CD8-positive, alpha-beta memory T cell (primary cell): ENCODE results near the gene IBTK. TPM values are rescaled to one million over a fixed set of nuclear protein-coding genes. Genes with fewer than 3 reads are reported as not detected.
"Not testable (repeated sequence)": the region's sequence is repeated elsewhere in the genome, so short reads cannot be mapped to it uniquely, and the experiment has no call there.

Source experiments
- CTCF ChIA-PET: fragments of 350-600 bp; sonication (Branson Sonifier 250); formaldehyde crosslinking; loops from one replicate; lab custom pipeline; 2021; ENCODE audit warnings: antibody characterized with exemption; lab: Charles Lee
- POLR2A ChIA-PET: fragments of 350-600 bp; sonication (Branson Sonifier 250); formaldehyde crosslinking; loops from one replicate; lab custom pipeline; 2021; ENCODE audit warnings: antibody characterized with exemption; lab: Charles Lee
- DNase-seq, 5 donors: peaks; one replicate each; pipeline versions ENCODE4 v3.0.0 to v3.0.0-alpha.2; 2020 to 2022; ENCODE audit warnings: mixed read lengths in 1 of 5
- H3K27ac ChIP-seq: one replicate; pipeline ENCODE4 v1.7.0; 2013; ENCODE audit warnings: low read depth, mild to moderate bottlenecking, low read length, moderate library complexity
- H3K27me3 ChIP-seq: 2 replicates; pipeline ENCODE4 v1.7.0; 2013; ENCODE audit warnings: low read length, mild to moderate bottlenecking; ENCODE audit not compliant: insufficient read depth, poor library complexity, severe bottlenecking
- H3K36me3 ChIP-seq: 2 replicates; pipeline ENCODE4 v1.7.0; 2013; ENCODE audit warnings: mild to moderate bottlenecking, low read length, moderate library complexity; ENCODE audit not compliant: insufficient read depth
- H3K4me1 ChIP-seq: 2 replicates; pipeline ENCODE4 v1.7.0; 2013; ENCODE audit warnings: mild to moderate bottlenecking, low read length, moderate library complexity; ENCODE audit not compliant: insufficient read depth
- H3K4me3 ChIP-seq: 2 replicates; pipeline ENCODE4 v1.7.0; 2013; ENCODE audit warnings: mild to moderate bottlenecking, low read length
- H3K9me3 ChIP-seq: 2 replicates; pipeline ENCODE4 v1.7.0; 2013; ENCODE audit warnings: mild to moderate bottlenecking, low read length
- H3K27ac Mint-ChIP-seq, 8 donors: one replicate each; pipeline ENCODE4 v1.8.0; 2020 to 2021; ENCODE audit warnings: mixed read lengths in 8 of 8, mild to moderate bottlenecking in 6 of 8, inconsistent platforms in 3 of 8, moderate library complexity in 3 of 8
- H3K27me3 Mint-ChIP-seq, 2 donors: one replicate each; pipeline ENCODE4 v1.8.0; 2020 to 2021; ENCODE audit warnings: mixed read lengths in 2 of 2, mild to moderate bottlenecking in 1 of 2, moderate library complexity in 1 of 2
- H3K36me3 Mint-ChIP-seq, 3 donors: one replicate each; pipeline ENCODE4 v1.8.0; 2020 to 2021; ENCODE audit warnings: mixed read lengths in 3 of 3, inconsistent platforms in 1 of 3, mild to moderate bottlenecking in 1 of 3
- H3K4me1 Mint-ChIP-seq, 3 donors: one replicate each; pipeline ENCODE4 v1.8.0; 2020 to 2021; ENCODE audit warnings: mixed read lengths in 3 of 3, inconsistent platforms in 1 of 3, mild to moderate bottlenecking in 1 of 3
- H3K4me3 Mint-ChIP-seq, 7 donors: one replicate each; pipeline ENCODE4 v1.8.0; 2020 to 2021; ENCODE audit warnings: mixed read lengths in 7 of 7, mild to moderate bottlenecking in 6 of 7, moderate library complexity in 4 of 7, inconsistent platforms in 2 of 7
- H3K9me3 Mint-ChIP-seq, 5 donors: one replicate each; pipeline ENCODE4 v1.8.0; 2020 to 2022; ENCODE audit warnings: mixed read lengths in 5 of 5, mild to moderate bottlenecking in 3 of 5, moderate library complexity in 2 of 5, inconsistent platforms in 1 of 5
- polyA plus RNA-seq: library from polyadenylated mRNA; unstranded; fragments of 300-500 nt; fragmentation: Illumina TruSeq; gene quantifications from one replicate; pipeline ENCODE4 v1.2.3, GENCODE V29; 2021
- total RNA-seq, 2 experiments: library from RNA; stranded (reverse); gene quantifications; one replicate each; pipeline ENCODE4 v1.2.3, GENCODE V29; 2021

IBTK gene
- total and polyA plus RNA-seq, 3 experiments from 2014 or later, result 20.3 to 26.6 (median 24.2) TPM

- Mint-ChIP-seq H3K36me3 (peaks cover 18 to 38% (median 28%) of the 10 kb centered on the region in 3 donors), H3K4me3 (no peak overlapping the region), H3K9me3 (peaks cover 0 to 5% (median 0%) of the 10 kb centered on the region in 5 donors), H3K27me3 (no peaks in the 10 kb centered on the region), H3K4me1 (no peaks in the 10 kb centered on the region), H3K27ac (no peak overlapping the region)
- CTCF ChIA-PET, result no interaction called here
- Histone ChIP-seq H3K27ac (no peak overlapping the region), H3K4me3 (no peak overlapping the region), H3K27me3 (no peaks in the 10 kb centered on the region), H3K36me3 (peaks cover 3% of the 10 kb centered on the region), H3K9me3 (no peaks in the 10 kb centered on the region), H3K4me1 (no peaks in the 10 kb centered on the region)
- no peak for DNase-seq
- POLR2A ChIA-PET, result no interaction called here
These were observed 81.1 kb downstream of the IBTK start for GRCh38 chr6:82166493-82166892.

GRCh38 chr6:82160255-82160990 lies 87.1 kb downstream of the IBTK start:
- peaks cover 0 to 9% (median under 1%) of the 10 kb centered on the region in 5 donors for H3K9me3 Mint-ChIP-seq
- Histone ChIP-seq H3K4me1 (no peaks in the 10 kb centered on the region), H3K4me3 (no peak overlapping the region), H3K36me3 (no peaks in the 10 kb centered on the region), H3K9me3 (no peaks in the 10 kb centered on the region), H3K27ac (no peak overlapping the region), H3K27me3 (no peaks in the 10 kb centered on the region)
- CTCF ChIA-PET, result no interaction called here
- no peaks in the 10 kb centered on the region for H3K4me1 Mint-ChIP-seq
- H3K36me3 Mint-ChIP-seq, result peaks cover 0 to 12% (median 2%) of the 10 kb centered on the region in 3 donors
- no peak overlapping the region for H3K4me3 Mint-ChIP-seq
- H3K27ac Mint-ChIP-seq, result no peak overlapping the region
- no peak for DNase-seq
- POLR2A ChIA-PET, result no interaction called here
- H3K27me3 Mint-ChIP-seq, result no peaks in the 10 kb centered on the region

DNA sequence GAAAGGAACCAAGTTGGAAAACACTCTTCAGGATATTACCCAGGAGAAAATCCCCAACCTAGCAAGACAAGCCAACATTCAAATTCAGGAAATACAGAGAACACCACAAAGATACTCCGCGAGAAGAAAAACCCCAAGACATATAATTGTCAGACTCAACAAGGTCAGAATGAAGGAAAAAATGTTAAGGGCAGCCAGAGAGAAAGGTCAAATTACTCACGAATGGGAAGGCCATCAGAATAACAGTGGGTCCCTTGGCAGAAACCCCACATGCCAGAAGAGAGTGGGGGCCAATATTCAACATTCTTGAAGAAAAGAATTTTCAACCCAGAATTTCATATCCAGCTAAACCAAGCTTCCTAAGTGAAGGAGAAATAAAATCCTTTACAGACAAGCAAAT lies 94.8 kb downstream of the IBTK start:
- H3K27ac ChIP-seq, H3K4me3 Mint-ChIP-seq, H3K9me3 ChIP-seq, H3K4me1 Mint-ChIP-seq, H3K4me3 ChIP-seq, H3K4me1 ChIP-seq, POLR2A ChIA-PET, H3K27me3 ChIP-seq, H3K27ac Mint-ChIP-seq, H3K36me3 ChIP-seq, DNase-seq, CTCF ChIA-PET, H3K27me3 Mint-ChIP-seq: not testable (repeated sequence)
- Mint-ChIP-seq H3K36me3 (peaks cover 3 to 48% (median 5%) of the 10 kb centered on the region in 3 donors), H3K9me3 (peaks cover 7 to 36% (median 20%) of the 10 kb centered on the region in 5 donors)

DNA sequence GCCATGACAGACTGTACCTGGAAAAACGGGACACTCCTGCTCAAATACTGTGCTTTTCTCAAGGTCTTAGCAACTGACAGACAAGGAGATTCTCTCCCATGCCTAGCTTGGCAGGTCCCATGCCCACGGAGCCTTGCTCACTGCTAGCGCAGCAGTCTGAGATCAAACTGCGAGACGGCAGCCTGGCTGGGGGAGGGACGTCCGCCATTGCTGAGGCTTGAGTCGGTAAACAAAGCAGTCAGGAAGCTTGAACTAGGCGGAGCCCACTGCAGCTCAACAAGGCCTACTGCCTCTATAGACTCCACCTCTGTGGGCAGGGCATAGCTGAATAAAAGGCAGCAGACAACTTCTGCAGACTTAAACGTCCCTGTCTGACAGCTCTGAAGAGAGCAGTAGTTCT lies 96.4 kb downstream of the IBTK start:
- POLR2A ChIA-PET, result not testable (repeated sequence)

GRCh38 chr6:82145926-82146452 lies 101.6 kb downstream of the IBTK start:
- no peak overlapping the region for H3K27ac ChIP-seq
- no peaks in the 10 kb centered on the region for H3K9me3 ChIP-seq
- Mint-ChIP-seq H3K4me3 (no peak overlapping the region), H3K27ac (no peak overlapping the region), H3K36me3 (peaks cover 0 to 4% (median 1%) of the 10 kb centered on the region in 3 donors), H3K27me3 (peaks cover 0 to 4% of the 10 kb centered on the region in 2 donors), H3K9me3 (peaks cover 0 to 2% (median 0%) of the 10 kb centered on the region in 5 donors), H3K4me1 (no peaks in the 10 kb centered on the region)
- CTCF ChIA-PET, result no interaction called here
- H3K36me3 ChIP-seq, result no peaks in the 10 kb centered on the region
- no peaks in the 10 kb centered on the region for H3K4me1 ChIP-seq
- no peak overlapping the region for H3K4me3 ChIP-seq
- DNase-seq, result no peak
- H3K27me3 ChIP-seq, result no peaks in the 10 kb centered on the region
- POLR2A ChIA-PET, result no interaction called here

More for the DNA sequence above, 96.4 kb downstream of the IBTK start:
- DNase-seq, H3K9me3 ChIP-seq, H3K4me3 ChIP-seq, H3K4me1 Mint-ChIP-seq, H3K4me1 ChIP-seq, H3K36me3 ChIP-seq, H3K4me3 Mint-ChIP-seq, CTCF ChIA-PET, H3K27ac Mint-ChIP-seq, H3K27me3 Mint-ChIP-seq, H3K27me3 ChIP-seq, H3K27ac ChIP-seq: not testable (repeated sequence)
- Mint-ChIP-seq H3K9me3 (peaks cover 7 to 31% (median 20%) of the 10 kb centered on the region in 5 donors), H3K36me3 (peaks cover 3 to 37% (median 3%) of the 10 kb centered on the region in 3 donors)

- Mint-ChIP-seq H3K9me3 (no peaks in the 10 kb centered on the region), H3K36me3 (peaks cover 0 to 3% (median 1%) of the 10 kb centered on the region in 3 donors), H3K4me1 (no peaks in the 10 kb centered on the region), H3K27me3 (peaks cover 0 to 2% of the 10 kb centered on the region in 2 donors), H3K27ac (no peak overlapping the region), H3K4me3 (no peak overlapping the region)
- no peaks in the 10 kb centered on the region for H3K27me3 ChIP-seq
- no peak overlapping the region for H3K27ac ChIP-seq
- no peaks in the 10 kb centered on the region for H3K4me1 ChIP-seq
- no peaks in the 10 kb centered on the region for H3K9me3 ChIP-seq
- H3K4me3 ChIP-seq, result no peak overlapping the region
- DNase-seq, result no peak
- H3K36me3 ChIP-seq, result no peaks in the 10 kb centered on the region
- CTCF ChIA-PET, result no interaction called here
- POLR2A ChIA-PET, result no interaction called here
These were observed 102.6 kb downstream of the IBTK start for GRCh38 chr6:82144852-82145340.

- Mint-ChIP-seq H3K27ac (no peak overlapping the region), H3K27me3 (peaks cover 0 to 2% of the 10 kb centered on the region in 2 donors), H3K4me3 (no peak overlapping the region), H3K9me3 (no peaks in the 10 kb centered on the region), H3K4me1 (no peaks in the 10 kb centered on the region), H3K36me3 (peaks cover 0 to 1% (median 0%) of the 10 kb centered on the region in 3 donors)
- Histone ChIP-seq H3K4me1 (no peaks in the 10 kb centered on the region), H3K27ac (no peak overlapping the region), H3K27me3 (no peaks in the 10 kb centered on the region), H3K9me3 (no peaks in the 10 kb centered on the region), H3K36me3 (no peaks in the 10 kb centered on the region), H3K4me3 (no peak overlapping the region)
- DNase-seq, result no peak
- CTCF ChIA-PET, result no interaction called here
- POLR2A ChIA-PET, result no interaction called here
These were observed 103.3 kb downstream of the IBTK start for GRCh38 chr6:82144007-82144851.

DNA sequence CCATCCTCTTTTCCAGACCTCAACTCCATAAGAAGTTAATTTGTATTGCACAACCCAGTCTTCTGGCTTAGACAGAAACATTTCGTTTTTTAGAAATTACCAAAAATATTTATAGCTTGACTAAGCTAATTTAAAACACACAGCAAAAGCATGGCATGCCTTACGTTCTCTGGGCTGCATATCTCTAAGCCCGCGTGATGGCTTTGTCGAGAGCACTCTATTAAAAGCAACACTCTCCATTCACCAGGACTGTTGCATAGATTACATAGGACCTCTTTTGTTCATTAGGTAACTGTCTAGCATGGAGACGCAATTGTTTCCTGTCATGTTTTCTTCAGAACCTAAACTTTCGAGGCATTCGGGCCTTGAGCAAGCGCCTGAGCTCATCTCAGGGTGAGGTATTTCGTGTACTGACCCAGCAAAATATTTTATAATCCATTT lies 104.5 kb downstream of the IBTK start:
- Mint-ChIP-seq H3K36me3 (peaks cover 0 to 1% (median 0%) of the 10 kb centered on the region in 3 donors), H3K4me3 (no peak overlapping the region), H3K27me3 (peaks cover 0 to 2% of the 10 kb centered on the region in 2 donors), H3K9me3 (no peaks in the 10 kb centered on the region), H3K4me1 (no peaks in the 10 kb centered on the region), H3K27ac (no peak overlapping the region)
- CTCF ChIA-PET, result no interaction called here
- no peaks in the 10 kb centered on the region for H3K4me1 ChIP-seq
- no peaks in the 10 kb centered on the region for H3K36me3 ChIP-seq
- no peaks in the 10 kb centered on the region for H3K27me3 ChIP-seq
- no peak overlapping the region for H3K27ac ChIP-seq
- H3K9me3 ChIP-seq, result no peaks in the 10 kb centered on the region
- DNase-seq, result no peak
- no peak overlapping the region for H3K4me3 ChIP-seq
- POLR2A ChIA-PET, result no interaction called here
